SK-N-SH (cell line): Measurements from ENCODE around the gene SUGP2.

Source experiments
- CHD2 ChIP-seq: fragments of 150-350 bp; IDR thresholded peaks from 2 replicates; pipeline ENCODE4 v1.6.1; 2018; ENCODE audit warnings: low read length; ENCODE audit not compliant: partially characterized antibody
- CTCF ChIP-seq: fragments of 200-600 bp; sonication (generic); IDR thresholded peaks from 2 replicates; pipeline ENCODE4 v1.6.1; 2017; ENCODE audit warnings: antibody characterized with exemption, mild to moderate bottlenecking, moderate library complexity
- ELF1 ChIP-seq: IDR thresholded peaks from 2 replicates; pipeline ENCODE4 v1.4.0; 2012
- IRF3 ChIP-seq: fragments of 150-350 bp; IDR thresholded peaks from 2 replicates; pipeline ENCODE4 v1.6.1; 2016; ENCODE audit warnings: mild to moderate bottlenecking, low read depth, low read length
- REST ChIP-seq: IDR thresholded peaks from 2 replicates; pipeline ENCODE4 v1.6.1; 2012; ENCODE audit warnings: mild to moderate bottlenecking, low read depth, low read length, moderate library complexity
- RXRA ChIP-seq: IDR thresholded peaks from 2 replicates; pipeline ENCODE4 v1.4.0; 2012; ENCODE audit warnings: low read depth, mild to moderate bottlenecking, borderline replicate concordance
- SMC3 ChIP-seq: IDR thresholded peaks from 2 replicates; pipeline ENCODE4 v1.6.1; 2012; ENCODE audit warnings: low read depth, low read length, improper control_type of control experiment
- TAF1 ChIP-seq: IDR thresholded peaks from 2 replicates; pipeline ENCODE4 v1.6.1; 2012; ENCODE audit warnings: low read depth, mild to moderate bottlenecking, low read length, moderate library complexity, borderline replicate concordance

- no peak for TF ChIP-seq SMC3
- TF ChIP-seq CTCF = no peak
- 0 out of 2 replicates have a peak, but pooled peaks have one; percentile 17 for TF ChIP-seq TAF1
- TF ChIP-seq CHD2 = peak; percentile 89
- no peak for TF ChIP-seq REST
- no peak for TF ChIP-seq RXRA
- peak; percentile 89 for TF ChIP-seq IRF3
- TF ChIP-seq ELF1 = no peak
Observed at GRCh38 chr19:19063183-19064097, 30.1 kb upstream of the SUGP2 start, which contains the start of gene SLC25A42.
